Cardiac muscle cell (in vitro differentiated cells and primary cell): Measurements from ENCODE around the gene FNDC10. TPM values are rescaled to one million over a fixed set of nuclear protein-coding genes. Genes with fewer than 3 reads are reported as not detected.

Experiments
- DNase-seq, 2 donors: peaks; one replicate each; pipeline versions ENCODE4 v3.0.0 to v3.0.0-alpha.2; 2010 to 2017; ENCODE audit warnings: low read depth in 1 of 2, low spot score in 1 of 2
- H3K27ac ChIP-seq: fragments of 200-600 bp; sonication (generic); 2 replicates; pipeline ENCODE4 v1.5.1; 2016
- H3K27me3 ChIP-seq: fragments of 200-600 bp; sonication (generic); 2 replicates; pipeline ENCODE4 v1.6.0; 2016; ENCODE audit warnings: control low read depth
- H3K36me3 ChIP-seq: fragments of 200-600 bp; sonication (generic); 2 replicates; pipeline ENCODE4 v1.5.1; 2016; ENCODE audit warnings: control low read depth
- H3K4me1 ChIP-seq: fragments of 200-600 bp; sonication (generic); 2 replicates; pipeline ENCODE4 v1.8.1; 2017; ENCODE audit warnings: low read depth, mild to moderate bottlenecking, mixed run types
- H3K4me3 ChIP-seq: fragments of 200-600 bp; sonication (generic); 2 replicates; pipeline ENCODE4 v1.5.1; 2016; ENCODE audit warnings: mild to moderate bottlenecking
- H3K9me3 ChIP-seq: fragments of 200-600 bp; sonication (generic); 2 replicates; pipeline ENCODE4 v1.5.1; 2017; ENCODE audit warnings: low read depth, mild to moderate bottlenecking, control low read depth
- CTCF ChIP-seq: IDR thresholded peaks from 2 replicates; pipeline ENCODE4 v1.5.1; 2012; ENCODE audit warnings: low read depth, mild to moderate bottlenecking, low read length
- polyA plus RNA-seq: library from polyadenylated mRNA; unstranded; fragments of >200 nt; fragmentation: Nextera tagmentation; extraction: Ambion mirVana; gene quantifications from 2 replicates; pipeline ENCODE4 v1.2.1, GENCODE V29; 2016
- total RNA-seq: library from RNA; depleted of rRNA; stranded (reverse); fragments of >200 nt; gene quantifications from 2 replicates; pipeline ENCODE4 v1.2.3, GENCODE V29; 2016

Gene FNDC10
- total and polyA plus RNA-seq, 2 experiments from 2014 or later = 30.9 to 62.3 TPM

- no peaks in the 10 kb centered on the region for H3K9me3 ChIP-seq
- H3K27me3 ChIP-seq = peaks cover 35% of the 10 kb centered on the region
- H3K27ac ChIP-seq = no peak overlapping the region
- H3K4me1 ChIP-seq = peaks cover 20% of the 10 kb centered on the region
- peaks cover 8% of the 10 kb centered on the region for H3K36me3 ChIP-seq
- H3K4me3 ChIP-seq = no peak overlapping the region
- no peak for DNase-seq
- no peak for TF ChIP-seq CTCF
These were observed 29.0 kb upstream of the FNDC10 start for GRCh38 chr1:1628754-1629429.

GRCh38 chr1:1627829-1628753 lies 28.2 kb upstream of the FNDC10 start:
- no peak overlapping the region for H3K4me3 ChIP-seq
- no peak overlapping the region for H3K27ac ChIP-seq
- no peak for DNase-seq
- no peaks in the 10 kb centered on the region for H3K9me3 ChIP-seq
- TF ChIP-seq CTCF = no peak
- peaks cover 8% of the 10 kb centered on the region for H3K36me3 ChIP-seq
- peaks cover 35% of the 10 kb centered on the region for H3K27me3 ChIP-seq
- H3K4me1 ChIP-seq = peaks cover 20% of the 10 kb centered on the region

GRCh38 chr1:1627261-1627828 lies 27.4 kb upstream of the FNDC10 start:
- no peak for DNase-seq
- no peak overlapping the region for H3K4me3 ChIP-seq

GRCh38 chr1:1626207-1627141 lies 26.5 kb upstream of the FNDC10 start:
- no peak for DNase-seq
- no peak for TF ChIP-seq CTCF
- Histone ChIP-seq H3K27me3 (peaks cover 27% of the 10 kb centered on the region), H3K4me3 (no peak overlapping the region), H3K9me3 (no peaks in the 10 kb centered on the region), H3K4me1 (peaks cover 15% of the 10 kb centered on the region), H3K36me3 (peaks cover 8% of the 10 kb centered on the region), H3K27ac (no peak overlapping the region)

More at GRCh38 chr1:1627261-1627828, 27.4 kb upstream of the FNDC10 start:
- no peak for TF ChIP-seq CTCF
- no peak overlapping the region for H3K27ac ChIP-seq
- no peaks in the 10 kb centered on the region for H3K9me3 ChIP-seq
- peaks cover 35% of the 10 kb centered on the region for H3K27me3 ChIP-seq
- peaks cover 8% of the 10 kb centered on the region for H3K36me3 ChIP-seq
- H3K4me1 ChIP-seq = peaks cover 20% of the 10 kb centered on the region

- Histone ChIP-seq H3K27ac (no peak overlapping the region), H3K9me3 (no peaks in the 10 kb centered on the region), H3K27me3 (peaks cover 20% of the 10 kb centered on the region), H3K4me1 (peaks cover 15% of the 10 kb centered on the region), H3K36me3 (peaks cover 8% of the 10 kb centered on the region), H3K4me3 (no peak overlapping the region)
- DNase-seq = no peak
- no peak for TF ChIP-seq CTCF
These were observed 25.9 kb upstream of the FNDC10 start for GRCh38 chr1:1625824-1626206.
